Colonic mucosa (tissue), 4 donors: ENCODE results near the gene BTNL9. TPM values are rescaled to one million over a fixed set of nuclear protein-coding genes. Genes with fewer than 3 reads are reported as not detected.

ENCODE experiments used
- DNase-seq: peaks from one replicate; pipeline ENCODE4 v3.0.0-alpha.2; 2020
- H3K27ac ChIP-seq: fragments of 200-600 bp; one replicate; pipeline ENCODE4 v1.8.0; 2021
- H3K27me3 ChIP-seq: fragments of 200-600 bp; one replicate; pipeline ENCODE4 v1.8.0; 2021
- H3K36me3 ChIP-seq: fragments of 200-600 bp; one replicate; pipeline ENCODE4 v1.8.0; 2021
- H3K4me1 ChIP-seq: fragments of 200-600 bp; one replicate; pipeline ENCODE4 v1.8.0; 2021; ENCODE audit warnings: mild to moderate bottlenecking
- H3K4me3 ChIP-seq: fragments of 200-600 bp; one replicate; pipeline ENCODE4 v1.8.0; 2021
- H3K9ac ChIP-seq, 2 donors: one replicate each; pipeline ENCODE4 v1.7.0; 2013; ENCODE audit warnings: control low read depth in 2 of 2, low read depth in 2 of 2, low read length in 2 of 2
- H3K9me3 ChIP-seq: fragments of 200-600 bp; one replicate; pipeline ENCODE4 v1.8.0; 2021
- CTCF ChIP-seq: fragments of 200-600 bp; IDR thresholded peaks from one replicate; pipeline ENCODE4 v1.8.0; 2022; ENCODE audit warnings: antibody characterized with exemption, mild to moderate bottlenecking
- intact Hi-C: fragments of 100-400 bp; cut with DNase I; formaldehyde crosslinking; loops from one replicate; pipeline ENCODE4 v1.14.1; 2022
- total RNA-seq, 2 donors: library from RNA; stranded (reverse); fragmentation: NEBNext Ultra II Directional in 1 of 2; extraction: Animal tissue kit (Norgen Biotek cat#: 25700) in 1 of 2; gene quantifications; one replicate each; pipeline ENCODE4 v1.2.1, GENCODE V29; 2021
- donor health status: healthy.
- donor health status: DM: no; HTN: no; CAD: no.
- donor health status: DM: no; HTN: no; CAD: no.

BTNL9 gene
- total RNA-seq, 2 donors from 2014 or later = 2.8 to 5.3 TPM

GRCh38 chr5:181084621-181085195 lies 44.6 kb downstream of the BTNL9 start:
- H3K4me3 ChIP-seq = no peak overlapping the region
- no peak for DNase-seq
- H3K27me3 ChIP-seq = no peaks in the 10 kb centered on the region
- H3K36me3 ChIP-seq = no peaks in the 10 kb centered on the region
- intact Hi-C loops = no loop called here
- H3K9me3 ChIP-seq = no peaks in the 10 kb centered on the region
- no peak overlapping the region for H3K27ac ChIP-seq
- no peak for TF ChIP-seq CTCF
- no peaks in the 10 kb centered on the region for H3K4me1 ChIP-seq
- no peak overlapping the region for H3K9ac ChIP-seq

GRCh38 chr5:181086026-181086883 lies 46.2 kb downstream of the BTNL9 start:
- Histone ChIP-seq H3K27me3 (no peaks in the 10 kb centered on the region), H3K4me1 (no peaks in the 10 kb centered on the region), H3K9ac (no peak overlapping the region), H3K9me3 (no peaks in the 10 kb centered on the region), H3K27ac (no peak overlapping the region), H3K36me3 (no peaks in the 10 kb centered on the region), H3K4me3 (no peak overlapping the region)
- intact Hi-C loops = no loop called here
- DNase-seq = no peak
- TF ChIP-seq CTCF = no peak

- H3K27ac ChIP-seq = no peak overlapping the region
- DNase-seq = no peak
- no peaks in the 10 kb centered on the region for H3K9me3 ChIP-seq
- intact Hi-C loops = no loop called here
- H3K4me1 ChIP-seq = no peaks in the 10 kb centered on the region
- no peak overlapping the region for H3K4me3 ChIP-seq
- H3K9ac ChIP-seq = no peak overlapping the region
- no peaks in the 10 kb centered on the region for H3K36me3 ChIP-seq
- H3K27me3 ChIP-seq = no peaks in the 10 kb centered on the region
- no peak for TF ChIP-seq CTCF
These were observed 46.8 kb downstream of the BTNL9 start for GRCh38 chr5:181086884-181087205.

- Histone ChIP-seq H3K9me3 (no peaks in the 10 kb centered on the region), H3K4me3 (no peak overlapping the region), H3K27me3 (no peaks in the 10 kb centered on the region), H3K27ac (no peak overlapping the region), H3K9ac (no peak overlapping the region), H3K4me1 (no peaks in the 10 kb centered on the region), H3K36me3 (no peaks in the 10 kb centered on the region)
- DNase-seq = no peak
- intact Hi-C loops = no loop called here
- no peak for TF ChIP-seq CTCF
These were observed 47.2 kb downstream of the BTNL9 start for GRCh38 chr5:181087309-181087708.

- H3K9ac ChIP-seq = no peak overlapping the region
- intact Hi-C loops = no loop called here
- no peaks in the 10 kb centered on the region for H3K27me3 ChIP-seq
- H3K9me3 ChIP-seq = no peaks in the 10 kb centered on the region
- no peaks in the 10 kb centered on the region for H3K36me3 ChIP-seq
- no peak for DNase-seq
- no peak overlapping the region for H3K4me3 ChIP-seq
- H3K4me1 ChIP-seq = no peaks in the 10 kb centered on the region
- H3K27ac ChIP-seq = no peak overlapping the region
- TF ChIP-seq CTCF = no peak
These were observed 48.2 kb downstream of the BTNL9 start for GRCh38 chr5:181088289-181088688.
